PC-9 (cell line): ENCODE results near the gene PEAK1.

Experiments used
- EZH2 ChIP-seq: fragments of 200-600 bp; sonication (generic); IDR thresholded peaks from 2 replicates; pipeline ENCODE4 v1.8.0; 2017; ENCODE audit warnings: antibody characterized with exemption, low read depth
- TF ChIP-seq, protein P1 (sequence below): fragments of 200-600 bp; sonication (generic); conservative IDR thresholded peaks from 2 replicates; pipeline ENCODE4 v1.6.1; 2017; ENCODE audit warnings: mixed run types, antibody characterized with exemption, mild to moderate bottlenecking, moderate library complexity

DNA sequence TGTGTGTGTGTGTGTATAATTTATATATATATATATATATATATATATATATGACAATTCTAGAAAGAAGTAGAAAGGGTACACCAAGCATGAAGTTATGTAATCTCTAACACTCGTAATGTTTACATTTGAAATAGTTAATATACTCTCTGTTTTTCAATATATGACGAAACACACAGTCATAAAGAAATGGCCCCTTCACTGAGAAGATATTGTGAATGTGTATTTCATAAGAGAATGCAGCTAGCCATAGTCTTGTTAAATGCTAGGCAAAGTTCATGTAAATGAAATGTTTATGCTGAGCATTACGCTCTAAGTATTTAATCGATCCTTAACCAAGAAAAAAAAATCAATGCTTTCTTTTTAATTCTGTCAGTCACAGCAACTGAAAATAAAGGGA is 194.3 kb downstream of the PEAK1 start:
- TF ChIP-seq, protein P1, sequence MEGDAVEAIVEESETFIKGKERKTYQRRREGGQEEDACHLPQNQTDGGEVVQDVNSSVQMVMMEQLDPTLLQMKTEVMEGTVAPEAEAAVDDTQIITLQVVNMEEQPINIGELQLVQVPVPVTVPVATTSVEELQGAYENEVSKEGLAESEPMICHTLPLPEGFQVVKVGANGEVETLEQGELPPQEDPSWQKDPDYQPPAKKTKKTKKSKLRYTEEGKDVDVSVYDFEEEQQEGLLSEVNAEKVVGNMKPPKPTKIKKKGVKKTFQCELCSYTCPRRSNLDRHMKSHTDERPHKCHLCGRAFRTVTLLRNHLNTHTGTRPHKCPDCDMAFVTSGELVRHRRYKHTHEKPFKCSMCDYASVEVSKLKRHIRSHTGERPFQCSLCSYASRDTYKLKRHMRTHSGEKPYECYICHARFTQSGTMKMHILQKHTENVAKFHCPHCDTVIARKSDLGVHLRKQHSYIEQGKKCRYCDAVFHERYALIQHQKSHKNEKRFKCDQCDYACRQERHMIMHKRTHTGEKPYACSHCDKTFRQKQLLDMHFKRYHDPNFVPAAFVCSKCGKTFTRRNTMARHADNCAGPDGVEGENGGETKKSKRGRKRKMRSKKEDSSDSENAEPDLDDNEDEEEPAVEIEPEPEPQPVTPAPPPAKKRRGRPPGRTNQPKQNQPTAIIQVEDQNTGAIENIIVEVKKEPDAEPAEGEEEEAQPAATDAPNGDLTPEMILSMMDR, result no peak
- TF ChIP-seq EZH2, result no peak
